Measurements from ENCODE around the gene KCNAB2.

The KCNAB2 gene

GRCh38 chr1:6134741-6135510 lies 89.2 kb downstream of the KCNAB2 start:
- no peak for DNase-seq

DNA sequence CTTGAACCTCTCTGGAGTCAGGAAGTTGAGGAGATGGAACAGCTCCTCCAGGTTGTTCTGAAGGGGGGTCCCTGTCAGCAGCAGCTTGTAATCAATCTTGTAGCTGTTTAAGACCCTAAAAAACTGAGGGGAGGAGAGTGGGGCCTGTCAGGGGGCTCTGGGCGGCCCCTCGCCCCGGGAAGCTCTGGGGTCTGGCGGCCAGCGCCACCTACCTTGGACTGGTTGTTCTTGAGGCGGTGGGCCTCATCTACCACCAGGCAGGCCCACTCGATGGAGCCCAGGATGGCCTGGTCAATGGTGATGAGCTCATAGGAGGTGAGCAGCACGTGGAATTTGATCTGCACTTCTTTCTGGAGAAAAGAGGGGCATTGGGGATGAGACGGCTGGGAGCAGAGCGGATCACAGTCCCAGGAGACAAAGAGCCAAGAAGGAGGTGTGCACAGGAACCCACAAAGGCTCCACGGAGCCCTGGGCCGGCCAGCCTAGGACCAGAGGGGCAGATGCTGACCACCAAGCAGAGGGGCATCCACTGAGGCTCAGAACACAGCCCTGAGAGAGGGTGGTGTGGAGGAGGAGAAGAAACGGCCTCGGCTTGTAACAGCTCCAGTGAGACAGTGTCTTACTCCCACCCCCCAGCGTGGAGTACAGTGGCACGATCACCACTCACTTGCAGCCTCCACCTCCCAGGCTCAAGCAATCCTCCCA lies 91.0 kb downstream of the KCNAB2 start:
- no peak for DNase-seq

DNA sequence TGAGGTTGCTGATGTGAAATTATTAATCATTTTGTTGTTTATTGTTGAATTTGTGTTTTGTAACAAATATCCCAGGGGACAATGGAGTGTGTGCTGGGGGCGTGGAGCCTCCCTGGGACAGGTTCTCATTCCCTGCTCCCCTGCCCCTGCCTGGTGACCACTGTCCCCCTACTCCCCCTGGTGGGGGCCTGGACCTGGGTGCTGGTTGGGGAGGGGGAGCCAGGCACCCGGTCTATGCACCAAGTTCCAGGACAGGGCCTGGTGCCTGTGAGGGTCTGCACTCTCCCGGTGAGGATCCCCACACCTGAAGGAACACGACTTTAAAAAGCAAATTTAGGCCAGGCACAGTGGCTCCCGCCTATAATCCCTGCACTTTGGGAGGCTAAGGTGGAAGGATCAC lies 92.1 kb downstream of the KCNAB2 start:
- DNase-seq, result no peak

- DNase-seq, result no peak
These were observed 94.7 kb downstream of the KCNAB2 start for GRCh38 chr1:6140413-6140812.

GRCh38 chr1:6141592-6141991 lies 95.9 kb downstream of the KCNAB2 start:
- DNase-seq, result peak; percentile 60

DNA sequence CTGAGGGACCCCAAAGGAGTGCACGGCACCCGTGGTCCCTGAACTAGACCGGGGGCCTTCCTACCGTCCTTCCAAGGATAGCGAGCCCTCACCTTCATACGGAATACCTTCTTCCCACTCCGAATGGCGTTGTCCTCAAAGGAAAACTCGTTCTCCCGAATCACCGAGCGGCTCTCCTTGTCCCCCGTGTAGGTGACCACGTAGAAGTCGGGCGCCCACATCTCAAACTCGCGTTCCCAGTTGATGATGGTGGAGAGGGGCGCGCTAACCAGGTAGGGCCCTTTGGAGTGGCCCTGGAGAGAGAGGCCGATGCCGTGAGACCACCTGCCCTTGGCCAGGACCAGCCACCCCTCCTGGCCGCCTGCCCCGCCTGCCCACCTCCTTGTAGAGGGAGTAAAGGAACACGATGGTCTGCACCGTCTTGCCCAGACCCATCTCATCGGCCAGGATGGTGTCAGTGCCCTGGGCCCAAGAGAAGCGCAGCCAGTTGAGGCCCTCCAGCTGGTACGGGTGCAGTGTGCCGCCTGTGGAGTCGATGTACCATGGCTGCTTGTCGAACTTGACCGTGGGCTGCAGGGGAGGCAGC lies 96.4 kb downstream of the KCNAB2 start:
- DNase-seq, result no peak

GRCh38 chr1:6142734-6143133 lies 97.0 kb downstream of the KCNAB2 start:
- no peak for DNase-seq

- no peak for DNase-seq
These were observed 97.7 kb downstream of the KCNAB2 start for GRCh38 chr1:6143395-6143794.

GRCh38 chr1:6144175-6144574 lies 98.5 kb downstream of the KCNAB2 start:
- no peak for DNase-seq

- DNase-seq, result no peak
These were observed 99.1 kb downstream of the KCNAB2 start for GRCh38 chr1:6144647-6145395.

- no peak for DNase-seq
These were observed 99.7 kb downstream of the KCNAB2 start for GRCh38 chr1:6145396-6145750.

GRCh38 chr1:6145864-6146410 lies 100.2 kb downstream of the KCNAB2 start:
- DNase-seq, result no peak

GRCh38 chr1:6148497-6149241 lies 103.0 kb downstream of the KCNAB2 start:
- DNase-seq, result peak; percentile 86

DNA sequence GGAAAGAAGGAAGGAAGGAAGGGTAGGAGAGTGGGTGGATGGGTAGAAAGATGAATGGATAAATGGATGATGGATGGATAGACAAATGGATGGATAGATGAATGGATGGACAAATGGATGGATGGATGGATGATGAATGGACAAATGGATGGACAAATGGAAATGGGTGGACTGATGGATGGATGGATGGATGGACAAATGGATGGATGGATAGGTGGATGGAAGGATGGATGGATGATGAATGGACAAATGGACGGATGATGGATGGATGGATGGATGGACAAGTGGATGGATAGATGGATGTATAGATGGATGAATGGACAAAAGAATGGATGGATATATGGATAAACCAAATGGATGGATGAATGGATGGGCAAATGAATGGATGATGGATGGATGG lies 103.9 kb downstream of the KCNAB2 start:
- DNase-seq, result no peak

DNA sequence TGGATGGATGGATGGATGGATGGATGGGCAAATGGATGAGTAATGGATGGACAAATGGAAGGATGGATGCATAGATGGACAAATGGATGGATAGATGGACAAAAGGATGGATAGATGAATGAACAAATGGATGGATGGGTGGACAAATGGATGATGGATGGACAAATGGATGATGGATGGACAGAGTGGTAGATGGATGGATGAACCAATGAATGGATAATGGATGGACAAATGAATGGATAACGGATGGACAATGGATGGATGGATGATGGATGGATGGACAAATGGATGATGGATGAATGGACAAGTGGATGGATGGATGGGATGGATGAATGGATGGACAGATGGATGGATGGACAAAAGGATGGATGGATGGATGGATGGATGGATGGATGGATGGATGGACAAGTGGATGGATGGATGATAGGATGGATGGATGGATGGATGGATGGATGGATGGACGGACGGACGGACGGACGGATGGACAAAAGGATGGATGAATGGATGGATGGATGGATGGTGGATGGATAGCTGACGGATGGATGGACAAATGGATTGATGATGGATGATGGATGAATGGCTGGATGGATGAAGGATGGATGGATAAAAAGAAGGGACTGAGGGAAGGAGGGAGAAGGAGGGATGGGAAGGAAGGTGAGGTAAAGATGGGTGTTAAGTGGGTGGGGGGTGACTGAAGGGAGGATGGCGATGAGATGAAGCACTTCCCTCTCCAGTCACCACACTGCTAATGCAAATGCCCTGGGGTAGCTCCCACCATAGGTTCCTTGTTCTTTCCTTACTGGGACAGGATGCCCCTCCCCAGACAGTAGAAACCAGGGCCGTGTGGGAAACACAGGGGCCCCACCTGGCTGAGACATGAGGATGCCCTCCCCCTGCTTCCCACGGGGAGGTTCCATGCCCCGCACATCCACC lies 104.6 kb downstream of the KCNAB2 start:
- no peak for DNase-seq

Data from hematopoietic multipotent progenitor cell treated with erythropoietin and hydrocortisone succinate and interleukin-3 and kit ligand, for 4 days (in vitro differentiated cells).